Panc1 (cell line): Measurements from ENCODE around the gene PAX2.

Experiments
- CTCF ChIP-seq: fragments of 450-650 bp; IDR thresholded peaks from 2 replicates; pipeline ENCODE4 v1.5.1; 2017; ENCODE audit warnings: mild to moderate bottlenecking
- POLR2AphosphoS5 ChIP-seq: IDR thresholded peaks from 2 replicates; pipeline ENCODE4 v1.6.1; 2012; ENCODE audit warnings: mild to moderate bottlenecking, low read depth, low read length, moderate library complexity
- REST ChIP-seq, 2 experiments: IDR thresholded peaks; 2 replicates each; pipeline ENCODE4 v1.6.1; 2011 to 2012; ENCODE audit warnings: low read depth in 2 of 2, control low read depth in 1 of 2, low read length in 1 of 2, mild to moderate bottlenecking in 1 of 2, moderate library complexity in 1 of 2; ENCODE audit not compliant: insufficient read depth in 1 of 2
- SIN3A ChIP-seq: IDR thresholded peaks from 2 replicates; pipeline ENCODE4 v1.6.1; 2012; ENCODE audit warnings: low read depth, mild to moderate bottlenecking, low read length, moderate library complexity, borderline replicate concordance; ENCODE audit not compliant: insufficient read depth
- TCF7L2 ChIP-seq: IDR thresholded peaks from 2 replicates; pipeline ENCODE4 v1.6.1; 2011; ENCODE audit warnings: mild to moderate bottlenecking, low read depth, low read length, inconsistent platforms

- TF ChIP-seq CTCF, result peak; percentile 97
- TF ChIP-seq SIN3A, result no peak; the same call in 1 of the 2 replicates
- no peak for TF ChIP-seq REST (IDR thresholded peaks at IDR 0.05; ENCODE audit: insufficient read depth in 1 of 2, low read depth in 2 of 2, low read length in 1 of 2)
- no peak for TF ChIP-seq POLR2AphosphoS5
- 0 out of 2 replicates have a peak, but pooled peaks have one; percentile 20 for TF ChIP-seq TCF7L2
Observed at GRCh38 chr10:100743626-100744135, 1.7 kb upstream of the PAX2 start.
